Forelimb muscle (tissue), 1 donor: ENCODE measurements around the gene DPM1. TPM values are rescaled to one million over a fixed set of nuclear protein-coding genes. Genes with fewer than 3 reads are reported as not detected.
"Not testable (repeated sequence)": the region's sequence is repeated elsewhere in the genome, so short reads cannot be mapped to it uniquely, and the experiment has no call there.

Source experiments
- DNase-seq: peaks from one replicate; pipeline ENCODE4 v3.0.0-alpha.2; 2013; ENCODE audit warnings: low read depth
- polyA plus RNA-seq: library from polyadenylated mRNA; unstranded; fragments of 120-200 nt; gene quantifications from one replicate; pipeline ENCODE4 v1.2.1, GENCODE V29; 2013; ENCODE audit not compliant: insufficient read length

Gene DPM1
- polyA plus RNA-seq, 1 donor: 42.2 TPM

DNA sequence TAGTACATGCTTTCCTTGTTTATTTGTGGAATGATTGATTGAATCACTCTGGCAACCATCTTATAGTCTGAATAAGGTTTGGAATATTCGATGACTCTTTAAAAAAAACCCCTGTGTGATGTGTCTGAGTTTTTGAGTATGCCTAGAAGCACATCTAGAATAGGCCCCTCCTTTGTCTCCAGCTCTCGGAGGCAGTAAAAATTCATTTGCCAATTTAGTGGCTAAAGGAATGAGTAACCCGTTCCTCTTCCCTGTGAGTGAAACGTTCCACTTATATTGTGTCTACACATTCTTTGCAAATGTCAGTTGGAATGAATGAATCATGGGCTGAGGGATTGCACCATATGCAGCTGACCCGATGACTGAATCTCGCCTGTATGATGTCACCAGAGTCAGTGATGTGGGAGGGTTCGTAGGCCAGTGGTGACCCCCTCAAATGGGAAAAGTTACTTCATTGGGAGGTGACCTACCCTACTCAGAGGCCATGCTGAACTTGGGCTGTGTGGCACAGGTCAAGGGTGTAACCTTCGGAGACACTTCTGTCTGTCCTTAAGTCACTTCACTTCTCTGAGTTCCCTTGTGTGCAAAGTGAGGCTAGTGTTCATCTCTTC lies 21.8 kb upstream of the DPM1 start:
- no peak for DNase-seq

DNA sequence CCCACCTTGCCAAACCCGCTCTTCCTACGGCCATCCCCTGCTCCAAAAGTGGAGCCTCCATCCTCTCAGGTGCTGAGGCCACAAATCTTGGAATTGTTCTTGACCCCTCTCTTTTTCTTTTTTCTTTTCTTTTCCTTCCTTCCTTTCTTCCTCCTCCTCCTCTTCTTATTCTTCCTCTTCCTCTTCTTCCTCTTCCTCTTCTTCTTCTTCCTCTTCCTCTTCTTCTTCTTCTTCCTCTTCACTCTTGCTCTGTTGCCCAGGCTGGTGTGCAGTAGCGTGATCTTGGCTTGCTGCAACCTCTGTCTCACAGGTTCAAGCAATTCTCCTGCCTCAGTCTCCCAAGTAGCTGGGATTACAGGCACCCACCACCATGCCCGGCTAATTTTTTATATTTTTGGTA lies 20.2 kb upstream of the DPM1 start:
- DNase-seq: not testable (repeated sequence)

DNA sequence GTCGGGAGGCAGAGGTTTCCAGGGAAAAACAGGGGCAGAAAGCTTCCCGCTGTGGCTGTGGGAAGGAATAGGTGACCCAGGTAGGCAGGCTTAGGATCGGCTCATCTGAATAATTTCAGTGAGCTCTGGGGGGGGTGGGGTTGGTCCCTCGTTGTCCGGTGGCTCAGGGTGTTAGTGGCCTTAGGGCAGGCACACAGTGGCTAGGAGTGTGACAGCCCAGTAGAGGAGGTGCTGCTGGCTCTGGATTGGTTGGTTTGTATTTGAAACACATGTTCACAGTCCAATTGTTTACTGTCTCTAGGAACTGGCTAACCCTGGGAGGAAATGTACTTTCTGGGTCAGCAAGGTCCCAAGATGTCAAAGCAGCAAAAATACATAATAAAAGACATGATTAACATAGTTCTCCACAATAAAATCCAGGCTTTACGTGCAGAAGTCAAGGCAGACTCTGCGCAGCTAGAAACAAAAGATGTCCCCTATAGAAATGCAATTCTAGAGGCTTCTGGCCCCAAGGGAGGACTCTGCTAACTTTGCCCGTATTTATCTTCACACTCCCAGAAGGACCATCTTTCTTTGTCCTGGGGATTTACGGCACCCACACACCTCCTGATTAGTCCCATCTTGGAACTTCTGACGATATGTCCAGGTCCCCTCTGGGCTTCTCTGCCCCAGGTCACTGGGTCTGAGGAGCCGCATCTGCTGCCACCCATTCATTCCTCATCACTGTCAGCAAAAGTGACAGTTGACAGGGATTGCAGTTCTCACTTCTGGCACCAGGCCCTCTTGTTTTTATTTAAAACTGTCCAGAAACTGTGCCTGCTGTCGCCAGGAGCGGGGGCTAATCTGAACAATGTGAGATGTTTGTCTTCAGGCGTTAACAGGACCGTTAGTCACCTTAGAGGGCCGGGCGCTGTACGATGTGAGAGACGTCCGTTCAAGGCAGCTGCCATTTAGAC lies 19.0 kb upstream of the DPM1 start:
- no peak for DNase-seq

DNA sequence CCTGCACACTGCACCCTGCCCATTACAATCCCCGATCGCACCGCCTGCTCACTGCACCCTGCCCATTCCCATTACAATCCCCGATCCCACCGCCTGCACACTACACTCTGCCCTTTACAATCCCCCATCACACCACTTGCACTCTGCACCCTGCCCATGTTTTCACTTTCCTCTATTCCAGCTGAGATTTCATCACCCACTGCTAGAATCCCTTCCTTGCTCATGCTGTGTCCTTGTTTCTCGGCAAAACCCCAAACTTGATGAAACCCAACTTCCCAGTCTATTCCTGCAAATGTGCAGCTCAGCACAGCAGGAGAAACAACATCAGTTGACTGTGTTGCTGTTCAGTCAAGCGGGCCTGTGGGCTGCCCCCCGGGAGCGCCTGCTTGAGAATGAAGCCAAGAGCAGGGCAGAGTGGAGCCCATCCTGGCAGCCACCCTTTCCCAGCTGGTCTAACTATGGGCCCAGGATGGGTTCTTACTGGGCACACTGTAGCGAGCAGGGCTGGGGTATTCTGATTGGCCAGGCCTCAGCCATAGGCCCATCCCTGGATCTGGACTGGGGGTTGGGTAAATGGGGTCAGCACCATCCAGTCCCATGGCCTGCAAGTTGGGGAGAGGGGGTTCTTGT lies 17.5 kb upstream of the DPM1 start:
- no peak for DNase-seq

DNA sequence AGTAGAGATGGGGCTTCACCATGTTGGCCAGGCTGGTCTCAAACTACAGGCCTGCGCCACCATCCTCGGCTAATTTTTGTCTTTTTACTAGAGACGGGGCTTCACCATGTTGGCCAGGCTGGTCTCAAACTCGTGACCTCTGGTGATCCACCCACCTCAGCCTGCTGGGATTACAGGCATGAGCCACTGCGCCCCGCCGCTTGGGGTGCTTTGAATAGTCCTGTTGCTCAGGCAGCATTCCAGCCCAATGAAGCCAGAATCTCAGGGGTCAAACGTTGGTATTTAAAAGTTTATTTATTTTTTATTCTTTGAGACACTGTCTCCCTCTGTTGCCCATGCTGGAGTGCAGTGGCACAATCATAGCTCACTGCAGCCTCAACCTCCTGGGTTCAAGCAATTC lies 11.6 kb upstream of the DPM1 start:
- DNase-seq: no peak

DNA sequence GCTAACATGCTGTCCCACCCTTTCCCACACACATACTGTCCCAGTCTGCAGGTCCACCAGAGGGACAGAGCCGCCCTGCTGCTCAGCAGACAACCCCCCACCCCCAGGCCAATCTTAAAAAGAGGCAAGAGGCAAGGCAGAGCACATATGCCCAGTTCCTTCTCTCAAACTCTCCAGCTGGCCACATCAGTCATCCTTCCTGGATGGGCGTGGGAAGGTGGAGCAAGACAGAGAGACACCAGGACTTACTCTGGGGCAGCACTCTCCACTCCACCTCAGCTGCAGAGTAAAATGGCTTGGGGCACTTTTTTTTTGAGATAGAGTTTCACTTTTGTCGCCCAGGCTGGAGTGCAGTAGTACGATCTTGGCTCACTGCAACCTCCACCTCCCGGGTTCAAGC lies 11.1 kb upstream of the DPM1 start:
- no peak for DNase-seq

DNA sequence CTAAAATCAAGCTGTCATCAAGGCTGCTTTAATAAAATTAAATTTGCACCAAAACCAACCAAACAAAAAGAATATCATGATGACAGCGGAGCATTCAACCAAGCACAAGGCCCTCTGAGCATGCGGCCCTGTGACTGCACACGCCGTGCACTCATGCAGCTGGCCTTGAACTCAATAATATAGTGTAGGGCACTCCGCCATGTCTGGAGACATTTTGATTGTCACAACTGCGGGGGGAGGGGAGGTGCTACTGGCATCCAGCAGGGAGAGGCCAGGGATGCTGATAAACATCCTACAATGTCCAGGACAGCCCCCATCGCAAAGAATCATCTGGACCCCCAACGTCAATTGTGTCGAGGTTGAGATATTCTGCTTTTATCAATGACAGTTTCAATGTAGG lies 10.0 kb upstream of the DPM1 start:
- no peak for DNase-seq

DNA sequence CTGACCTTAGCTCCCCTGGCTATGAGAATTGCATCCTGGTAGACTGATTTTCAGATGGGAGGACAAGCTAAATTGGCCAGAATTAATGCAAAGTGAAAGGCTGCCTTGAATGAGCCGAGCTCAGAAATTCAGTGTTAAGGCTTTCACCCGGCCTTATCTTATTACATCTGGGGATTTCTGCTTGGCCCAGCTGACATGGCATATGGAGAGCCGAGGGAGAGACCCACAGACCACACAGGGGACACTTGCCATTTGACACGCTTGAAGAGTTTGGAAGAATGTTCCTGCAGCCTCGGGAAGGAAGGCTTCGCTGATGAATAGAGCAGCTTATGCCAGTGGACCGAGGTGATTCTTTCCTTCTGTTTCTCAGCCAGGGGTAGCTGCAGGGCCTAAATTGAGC lies 9.3 kb upstream of the DPM1 start:
- DNase-seq: no peak

DNA sequence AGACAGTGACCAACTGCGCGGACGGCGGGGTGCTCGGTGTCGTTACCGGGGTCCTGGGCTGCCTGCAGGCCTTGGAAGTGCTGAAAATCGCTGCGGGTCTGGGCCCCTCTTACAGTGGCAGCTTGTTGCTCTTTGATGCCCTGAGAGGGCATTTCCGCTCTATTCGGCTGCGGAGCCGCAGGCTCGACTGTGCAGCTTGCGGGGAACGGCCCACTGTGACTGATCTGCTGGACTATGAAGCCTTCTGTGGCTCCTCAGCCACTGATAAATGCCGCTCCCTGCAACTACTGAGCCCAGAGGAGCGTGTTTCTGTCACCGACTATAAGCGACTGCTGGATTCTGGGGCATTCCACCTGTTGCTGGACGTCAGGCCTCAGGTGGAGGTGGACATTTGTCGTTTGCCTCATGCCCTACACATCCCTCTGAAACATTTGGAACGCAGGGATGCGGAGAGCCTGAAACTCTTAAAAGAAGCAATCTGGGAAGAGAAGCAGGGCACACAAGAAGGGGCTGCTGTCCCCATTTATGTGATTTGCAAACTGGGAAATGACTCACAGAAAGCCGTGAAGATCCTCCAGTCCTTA lies 1.3 kb upstream of the DPM1 start:
- no peak for DNase-seq

DNA sequence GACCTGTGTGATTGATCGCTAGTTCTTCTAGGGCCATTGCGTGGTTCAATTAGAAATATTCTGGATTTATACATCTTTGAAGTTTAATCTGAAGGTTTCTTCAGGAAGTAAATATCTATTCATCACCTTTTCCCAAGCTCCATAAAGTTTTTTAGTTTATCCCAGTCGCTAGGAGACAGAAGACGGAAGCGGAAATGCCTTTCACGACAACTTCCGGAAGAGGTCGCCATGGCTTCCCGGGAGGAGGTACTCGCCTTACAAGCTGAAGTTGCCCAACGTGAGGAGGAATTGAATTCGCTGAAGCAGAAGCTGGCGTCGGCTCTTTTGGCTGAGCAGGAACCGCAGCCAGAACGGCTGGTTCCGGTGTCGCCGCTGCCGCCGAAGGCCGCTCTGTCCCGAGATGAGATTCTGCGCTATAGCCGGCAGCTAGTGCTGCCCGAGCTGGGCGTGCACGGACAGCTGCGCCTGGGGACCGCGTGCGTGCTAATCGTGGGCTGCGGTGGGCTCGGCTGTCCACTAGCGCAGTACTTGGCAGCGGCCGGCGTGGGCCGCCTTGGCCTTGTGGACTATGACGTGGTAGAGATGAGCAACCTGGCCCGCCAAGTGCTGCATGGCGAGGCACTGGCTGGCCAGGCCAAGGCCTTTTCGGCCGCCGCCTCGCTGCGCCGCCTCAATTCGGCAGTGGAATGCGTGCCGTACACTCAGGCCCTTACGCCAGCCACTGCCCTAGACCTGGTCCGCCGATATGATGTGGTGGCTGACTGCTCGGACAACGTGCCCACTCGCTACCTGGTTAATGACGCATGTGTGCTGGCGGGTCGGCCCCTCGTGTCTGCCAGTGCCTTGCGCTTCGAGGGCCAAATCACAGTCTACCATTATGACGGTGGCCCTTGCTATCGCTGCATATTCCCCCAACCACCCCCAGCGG lies 547 bp upstream of the DPM1 start, which contains the start of gene MOCS3:
MOCS3 (plus strand) TSS at position 204 of the 928 bp plus-strand sequence; CDS start at position 229, 25 bp downstream.
- DNase-seq: peak; percentile 88

DNA sequence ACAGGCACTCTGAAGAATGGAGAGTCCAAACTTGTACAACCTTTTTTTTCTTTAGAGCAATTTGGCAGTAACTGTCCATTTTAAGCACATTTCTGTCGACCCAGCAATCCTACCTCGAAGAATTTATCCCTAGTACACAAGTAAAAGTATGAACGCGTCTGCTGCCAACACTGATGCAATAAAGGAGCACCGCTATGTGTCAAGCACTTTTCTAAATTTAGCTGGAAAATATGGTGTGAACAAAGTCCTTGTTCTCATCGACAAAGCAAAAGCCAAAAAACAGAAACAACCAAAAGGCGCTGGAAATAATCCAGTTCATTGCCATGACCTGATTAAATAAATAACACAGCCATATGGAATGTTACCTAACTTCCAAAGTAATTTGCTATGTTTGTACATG lies 1.1 kb downstream of the DPM1 start:
- no peak for DNase-seq

DNA sequence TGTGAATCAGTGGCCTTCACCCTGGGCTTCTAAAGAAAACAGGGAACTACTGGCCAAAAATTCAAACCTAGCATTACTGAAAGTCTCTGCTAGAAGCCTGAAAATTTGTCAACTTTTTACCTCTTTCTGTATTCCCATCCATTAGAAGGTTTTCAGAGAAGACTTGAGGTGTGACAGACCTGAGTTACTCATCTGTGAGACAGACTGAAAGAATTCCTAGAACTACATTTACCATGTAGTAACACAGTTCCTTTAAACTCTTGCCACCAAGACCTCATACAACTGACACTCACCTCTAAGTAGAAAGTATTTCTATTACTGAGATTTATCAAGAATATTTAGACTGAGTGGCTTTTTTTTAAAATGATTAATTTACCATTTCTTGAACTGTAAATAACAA lies 4.5 kb downstream of the DPM1 start:
- no peak for DNase-seq

DNA sequence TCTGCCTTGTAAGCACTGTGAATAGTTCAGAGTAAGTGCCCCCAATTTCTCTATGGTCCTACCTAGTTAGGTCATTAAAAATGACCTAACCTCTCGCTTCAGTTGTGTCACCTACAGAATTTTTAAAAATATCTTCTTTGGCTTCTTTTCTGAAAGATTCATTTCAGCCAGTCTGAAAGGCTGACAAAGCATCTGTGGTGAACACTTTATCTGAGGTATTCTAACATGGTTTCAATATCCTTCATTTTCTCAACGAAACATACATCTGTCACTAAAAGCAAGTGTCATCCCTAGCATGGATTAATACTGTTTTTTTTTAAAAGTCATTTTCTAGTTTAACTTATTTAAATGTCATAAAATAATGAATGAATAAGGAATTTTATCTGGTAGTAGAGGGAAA lies 5.1 kb downstream of the DPM1 start:
- DNase-seq: no peak

DNA sequence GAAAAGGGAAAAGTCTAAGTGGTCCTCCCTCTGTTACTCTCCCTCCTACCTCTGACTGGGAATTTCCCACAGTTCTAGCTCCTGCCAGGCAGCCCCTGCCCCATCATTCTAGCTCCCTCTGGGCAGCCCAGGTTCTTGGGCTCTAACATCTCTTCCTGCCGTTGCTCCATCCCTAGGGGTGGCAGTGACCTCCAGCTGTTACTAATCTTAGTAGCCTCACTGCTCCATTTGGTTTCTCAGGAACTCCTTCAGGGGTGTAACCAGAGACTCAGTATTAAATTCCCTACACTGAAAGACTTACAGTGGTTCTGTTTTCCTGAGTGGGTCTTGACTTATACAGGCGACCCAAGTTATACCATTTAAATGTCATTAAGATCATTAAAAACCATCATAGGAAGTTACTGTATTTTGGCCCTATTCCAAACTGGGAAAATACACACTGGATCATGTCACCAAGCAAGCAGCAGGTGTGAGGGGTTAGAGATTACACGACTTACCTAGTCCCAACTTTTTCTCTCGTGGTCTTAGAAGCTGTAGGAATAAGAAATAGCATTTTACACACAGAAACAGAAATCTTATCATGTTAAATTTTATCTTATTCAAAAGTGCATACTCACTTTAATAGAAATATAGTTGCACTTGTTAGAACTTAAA lies 10.1 kb downstream of the DPM1 start:
- DNase-seq: no peak

DNA sequence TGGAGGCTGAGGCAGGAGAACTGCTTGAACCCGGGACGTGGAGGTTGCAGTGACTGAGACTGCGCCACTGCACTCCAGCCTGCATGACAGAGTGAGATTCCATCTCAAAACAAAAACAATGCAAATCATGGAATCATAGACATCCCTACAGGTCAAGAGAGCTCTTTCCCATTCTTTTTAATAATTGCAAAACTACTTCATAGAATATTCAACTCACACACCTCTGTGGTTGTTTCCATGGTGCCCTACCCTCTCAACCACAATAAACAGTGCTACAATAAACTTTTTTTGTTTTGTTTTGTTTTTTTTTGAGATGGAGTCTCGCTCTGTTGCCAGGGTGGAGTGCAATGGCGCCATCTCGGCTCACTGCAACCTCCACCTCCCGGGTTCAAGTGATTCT lies 15.3 kb downstream of the DPM1 start:
- DNase-seq: no peak

DNA sequence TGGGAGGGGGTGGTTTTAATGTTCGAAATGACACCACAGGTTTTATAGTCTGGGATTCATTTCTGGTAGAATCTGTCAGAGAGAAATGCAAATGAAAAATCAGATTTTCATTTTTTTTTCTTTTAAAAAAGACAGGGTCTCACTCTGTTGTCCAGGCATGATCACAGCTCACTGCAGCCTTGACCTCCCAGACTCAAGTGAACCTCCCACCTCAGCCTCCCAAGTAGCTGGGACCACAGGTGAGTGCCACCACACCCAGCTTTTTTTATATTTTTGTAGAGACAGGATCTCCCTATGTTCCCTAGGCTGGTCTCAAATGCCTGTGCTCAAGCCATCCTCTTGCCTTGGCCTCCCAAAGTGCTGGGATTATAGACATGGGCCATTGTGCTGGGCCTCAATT lies 24.7 kb downstream of the DPM1 start:
- no peak for DNase-seq

DNA sequence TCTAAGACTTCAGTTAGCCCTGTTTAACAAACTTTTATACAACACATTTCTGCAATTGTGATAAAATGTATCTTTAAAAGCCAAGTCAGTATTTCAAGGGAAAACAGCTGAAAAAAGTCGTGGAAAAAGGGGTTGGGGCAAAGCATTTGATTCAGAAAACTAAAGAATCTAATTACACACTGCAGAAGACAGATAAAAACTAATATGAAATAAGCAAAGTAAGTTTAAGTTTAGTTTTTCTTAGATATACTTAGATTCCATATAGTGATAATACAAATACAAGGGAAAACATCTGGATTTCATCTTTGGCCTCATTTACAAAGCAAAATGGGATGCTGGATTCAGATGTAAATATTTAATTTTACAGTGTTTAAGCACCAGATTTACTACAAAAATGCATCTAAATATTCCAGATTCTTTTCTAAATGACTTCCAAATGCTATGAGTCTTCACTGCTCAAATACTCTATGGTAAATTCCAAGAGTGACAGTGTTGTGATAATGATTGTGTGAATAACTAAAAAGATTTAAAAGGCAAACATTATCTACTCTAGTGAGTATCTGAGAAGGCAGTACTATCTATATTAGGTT lies 25.5 kb downstream of the DPM1 start:
- DNase-seq: no peak

DNA sequence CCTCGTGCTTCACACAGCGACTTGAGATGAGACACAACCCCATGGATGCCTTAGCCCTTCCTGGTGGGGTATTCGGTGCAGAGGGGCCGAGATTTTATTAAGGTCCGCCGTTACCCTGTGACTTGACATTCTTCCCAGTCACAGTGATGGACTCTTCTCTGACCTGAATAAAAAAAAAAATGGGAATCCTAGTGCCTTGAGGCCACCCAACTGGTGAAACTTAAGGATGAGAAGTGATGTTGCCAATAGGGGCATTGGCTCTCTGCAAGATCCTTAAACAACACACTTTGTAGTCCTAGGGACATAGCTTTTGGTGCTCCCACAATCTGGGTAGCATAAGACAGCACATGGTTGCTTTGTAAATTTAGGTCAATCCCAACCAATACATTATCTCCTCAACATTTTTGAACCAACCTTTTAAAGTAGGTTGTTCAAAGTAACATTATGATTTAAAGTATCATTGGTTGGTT lies 26.3 kb downstream of the DPM1 start:
- no peak for DNase-seq

DNA sequence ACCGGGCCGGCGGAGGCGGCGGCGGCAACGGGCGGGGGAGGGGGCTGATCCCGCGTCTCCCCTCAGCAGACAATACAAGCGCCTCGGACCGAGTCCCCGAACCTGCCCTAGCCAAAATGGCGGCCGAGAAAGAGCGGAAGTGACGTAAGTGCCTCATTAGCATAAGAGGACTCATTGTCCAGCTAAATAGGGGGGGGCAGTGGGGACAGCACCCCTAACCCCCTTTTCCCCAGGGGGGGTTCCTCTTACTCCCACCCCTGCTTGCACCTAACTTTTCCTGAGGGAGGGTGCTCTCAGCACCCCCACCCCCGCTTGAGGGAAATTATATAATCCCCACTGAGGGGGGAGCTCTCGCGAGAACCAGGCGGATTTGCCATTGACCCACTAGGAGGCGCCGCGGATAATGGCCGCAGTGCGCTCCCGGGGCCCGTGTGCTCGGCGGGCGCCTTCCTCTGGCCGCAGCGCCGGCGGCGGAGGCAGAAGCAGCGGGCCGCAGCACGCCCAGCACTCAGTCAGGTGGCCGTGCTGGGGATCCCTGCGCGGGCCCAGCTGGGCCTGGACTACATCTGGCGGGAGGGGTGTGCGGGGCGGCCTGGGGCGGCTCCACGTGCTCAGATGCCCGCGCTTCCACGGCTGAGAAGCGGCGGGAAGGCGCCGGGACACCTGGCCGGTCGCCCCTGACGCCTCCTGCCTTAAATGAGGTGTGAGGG lies 26.9 kb downstream of the DPM1 start, which contains the start of gene ADNP:
ADNP (minus strand) TSS at position 132 of the 710 bp plus-strand sequence. CDS start 27,441 bp downstream, outside the sequence.
- peak; percentile 87 for DNase-seq
